NCI-H2081 (cell line): Measurements from ENCODE around the gene IP6K3.

ENCODE experiments used
- DNase-seq, 2 experiments: peaks; one replicate each; lab custom pipeline; 2025; lab: John Stamatoyannopoulos, UW

The IP6K3 gene

DNA sequence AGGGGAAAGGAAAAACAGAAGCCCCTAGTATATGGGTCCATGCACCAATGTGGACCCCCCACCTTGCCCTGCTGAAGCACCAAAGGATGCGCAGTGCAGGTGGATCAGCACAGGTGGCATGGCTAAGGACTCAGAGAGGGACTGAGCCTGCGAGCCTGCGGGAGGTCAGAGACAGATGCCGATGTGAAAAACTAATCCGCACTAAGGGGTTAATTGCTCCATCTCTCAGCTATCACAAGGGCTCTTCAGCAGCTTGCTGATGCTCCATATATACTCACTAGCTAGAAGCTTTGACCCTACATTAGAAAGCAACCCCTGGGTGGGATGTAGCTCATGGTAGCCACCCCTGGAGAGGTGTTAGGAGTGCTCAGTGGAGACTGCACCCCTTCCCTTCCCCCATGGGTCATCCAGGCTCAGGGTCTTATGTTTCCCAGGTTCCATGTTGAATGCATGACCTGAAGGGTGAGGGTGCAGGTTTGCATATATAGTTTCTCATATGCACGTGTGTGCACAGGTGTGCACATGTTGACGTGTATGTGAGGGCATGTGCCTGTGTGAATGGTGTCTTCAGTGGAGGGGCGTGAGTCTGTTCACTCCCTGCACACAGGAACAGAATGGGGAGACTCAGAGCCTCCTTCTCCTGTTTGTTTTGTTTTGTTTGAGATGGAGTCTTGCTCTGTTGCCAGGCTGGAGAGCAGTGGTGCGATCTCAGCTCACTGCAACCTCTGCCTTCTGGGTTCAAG lies 13.4 kb upstream of the IP6K3 start:
- DNase-seq, result no peak

DNA sequence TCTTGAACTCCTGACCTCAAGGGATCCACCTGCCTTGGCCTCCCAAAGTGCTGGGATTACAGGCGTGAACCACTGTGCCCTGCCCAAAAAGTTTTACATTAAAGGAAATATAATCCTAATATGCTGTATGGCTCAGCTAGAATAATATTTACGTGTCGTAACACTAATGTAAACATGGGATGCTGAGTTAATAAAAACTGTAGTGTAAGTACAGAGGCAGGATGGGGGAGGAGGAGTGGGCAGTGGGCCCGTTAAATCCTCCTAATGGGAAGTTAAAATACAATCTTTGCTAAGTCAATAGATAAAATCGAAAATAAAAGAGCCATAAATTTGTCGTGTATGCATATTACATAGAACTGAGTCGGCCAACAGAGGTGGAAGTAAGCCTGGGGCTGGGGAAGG lies 12.1 kb upstream of the IP6K3 start:
- peak in 1 of 2 experiments; percentile 29 for DNase-seq

DNA sequence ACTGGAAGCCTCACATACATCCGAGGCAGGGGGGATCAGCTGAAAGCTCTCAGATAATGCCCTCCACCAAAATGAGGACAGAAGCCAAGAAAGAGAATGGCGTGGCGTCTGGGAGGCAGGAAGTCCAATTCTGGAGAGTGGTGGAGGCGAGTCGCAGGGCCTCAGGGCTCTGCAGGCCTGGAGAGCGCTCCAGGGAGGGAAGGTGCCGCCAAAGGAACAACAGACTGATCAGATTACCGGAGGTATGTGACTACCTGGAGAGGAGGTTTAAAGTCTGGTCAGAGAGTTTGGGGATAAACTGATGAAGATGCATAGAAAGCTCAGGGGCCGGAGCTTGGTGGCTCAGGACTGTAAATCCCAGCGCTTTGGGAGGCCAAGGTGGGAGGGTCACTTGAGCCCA lies 11.2 kb upstream of the IP6K3 start:
- DNase-seq, result no peak

DNA sequence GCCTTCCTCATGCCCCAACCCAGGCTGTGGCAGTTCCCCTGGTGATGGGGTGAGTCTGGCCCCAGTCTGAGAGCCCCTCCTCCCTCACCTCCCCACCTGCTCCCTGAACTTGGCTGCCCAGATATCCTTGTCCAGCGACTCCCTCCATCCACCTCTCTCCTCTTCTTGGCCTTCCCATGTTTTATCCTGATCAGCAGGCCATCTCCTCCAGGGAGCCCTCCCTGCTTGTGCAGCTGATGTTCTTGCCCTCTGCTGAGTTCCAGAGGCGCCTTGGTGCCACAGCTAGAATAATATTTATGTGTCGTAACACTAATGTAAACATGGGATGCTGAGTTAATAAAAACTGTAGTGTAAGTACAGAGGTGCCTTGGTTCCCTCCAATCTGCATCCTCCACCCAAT lies 10.4 kb upstream of the IP6K3 start:
- no peak for DNase-seq

DNA sequence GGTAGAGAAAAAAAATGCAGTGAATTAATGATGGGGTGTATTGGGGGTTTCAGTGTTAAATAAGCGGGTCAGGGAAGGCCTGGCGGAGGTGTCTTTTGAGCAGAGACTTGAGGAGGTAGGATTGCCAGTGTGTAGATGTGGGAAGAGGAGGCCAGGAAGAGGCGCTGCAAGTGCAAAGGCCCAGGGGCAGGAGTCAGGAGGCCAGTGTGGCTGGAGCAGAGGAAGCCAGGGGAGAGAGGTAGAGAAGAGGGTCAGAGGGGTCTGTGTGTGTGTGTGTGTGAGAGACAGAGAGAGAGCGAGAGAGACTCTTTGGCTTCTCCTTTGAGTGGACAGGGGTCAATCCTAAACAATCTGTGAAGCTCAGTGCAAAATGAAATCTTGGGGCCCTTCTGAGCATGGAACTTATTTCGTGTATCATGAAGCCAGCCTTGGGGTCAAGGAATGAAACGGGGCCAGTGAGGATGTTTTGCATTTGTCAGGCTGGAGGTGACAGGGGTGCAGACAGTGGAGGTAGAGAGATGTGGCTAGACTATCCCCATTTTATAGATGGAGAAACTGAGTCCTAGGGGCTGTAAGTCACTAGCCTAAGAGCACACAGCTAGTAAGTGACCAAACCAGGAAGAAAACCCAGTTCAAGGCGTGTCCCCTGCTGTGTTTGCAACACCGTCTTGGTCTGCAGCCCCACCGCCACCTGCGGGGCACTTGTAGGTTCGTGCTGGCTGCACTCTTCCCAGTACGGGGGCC lies 9.7 kb upstream of the IP6K3 start:
- DNase-seq, result no peak

DNA sequence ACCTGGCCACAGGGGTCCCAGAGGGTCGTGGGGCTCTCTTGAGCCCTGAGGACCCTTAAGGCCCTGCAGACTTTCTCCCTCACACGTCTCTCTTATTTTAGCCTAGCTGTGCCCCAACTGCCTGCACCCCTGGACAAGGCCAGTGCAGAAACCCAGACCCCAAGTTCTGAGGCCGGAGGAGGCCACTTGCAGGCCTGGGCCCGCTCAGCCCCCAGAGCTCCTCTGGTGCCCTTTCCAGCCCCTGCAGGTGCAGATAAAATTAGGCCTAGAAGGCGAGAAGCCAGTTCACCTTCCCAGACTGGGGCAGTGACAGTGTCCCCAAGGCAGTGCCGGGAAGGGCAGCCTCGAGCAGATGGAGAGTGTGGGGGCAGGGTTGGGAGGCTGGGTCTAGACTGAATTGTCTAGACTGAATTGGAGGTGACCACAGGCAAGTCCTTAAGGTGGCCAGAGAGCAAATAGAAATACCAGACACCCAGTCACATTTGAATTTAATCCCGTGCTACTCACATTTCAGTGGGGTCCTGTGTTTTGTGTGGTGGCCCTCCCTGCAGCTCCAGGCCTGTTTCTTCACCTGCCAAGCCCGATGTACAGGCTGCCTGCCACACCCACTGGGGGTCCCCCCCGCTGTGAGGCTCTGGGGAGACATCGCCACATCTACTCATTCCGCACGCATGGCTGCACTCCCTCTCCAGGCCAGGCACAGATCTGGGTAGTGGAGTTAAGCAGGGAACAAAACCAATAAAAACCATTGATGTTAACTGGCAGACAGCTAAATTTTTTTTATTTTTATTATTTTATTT lies 8.6 kb upstream of the IP6K3 start:
- DNase-seq, result peak in 1 of 2 experiments; percentile 28

DNA sequence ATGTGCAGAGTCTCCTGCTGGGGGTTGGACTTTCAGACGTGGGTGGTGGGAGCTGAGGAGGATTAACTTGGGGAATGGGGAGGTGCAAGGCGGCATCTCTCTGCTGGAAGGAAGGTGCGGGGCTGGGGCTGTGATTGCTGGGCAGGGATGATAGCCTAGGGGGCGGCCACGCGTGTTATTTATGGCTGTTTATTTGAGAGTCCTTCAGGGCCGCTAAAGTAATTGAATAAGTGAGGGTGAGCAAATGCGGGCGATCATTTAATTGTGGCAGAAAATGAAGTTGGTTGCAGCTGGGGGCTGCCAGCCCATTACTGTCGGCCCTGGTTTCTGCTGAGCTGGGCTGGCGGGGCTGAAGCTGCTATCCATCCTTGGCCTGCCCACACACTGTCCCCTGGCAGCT lies 7.5 kb upstream of the IP6K3 start:
- DNase-seq, result no peak

DNA sequence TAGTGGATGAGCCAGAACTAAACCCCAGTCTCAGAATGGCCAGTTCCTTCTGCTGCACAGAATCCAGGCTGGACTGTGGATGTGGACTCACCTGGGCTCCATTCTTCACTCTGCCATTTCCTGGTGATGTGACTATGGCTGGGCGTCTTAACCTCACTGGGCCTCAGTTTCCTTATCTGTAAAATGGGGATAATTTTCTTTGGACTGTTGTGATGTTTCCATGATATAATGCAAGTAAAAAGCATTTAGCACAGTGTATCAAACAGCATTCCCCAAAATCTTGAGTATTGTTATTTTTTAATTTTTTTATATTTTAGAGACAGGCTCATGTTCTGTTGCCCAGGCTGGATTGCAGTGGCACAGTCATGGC lies 5.9 kb upstream of the IP6K3 start:
- no peak for DNase-seq

DNA sequence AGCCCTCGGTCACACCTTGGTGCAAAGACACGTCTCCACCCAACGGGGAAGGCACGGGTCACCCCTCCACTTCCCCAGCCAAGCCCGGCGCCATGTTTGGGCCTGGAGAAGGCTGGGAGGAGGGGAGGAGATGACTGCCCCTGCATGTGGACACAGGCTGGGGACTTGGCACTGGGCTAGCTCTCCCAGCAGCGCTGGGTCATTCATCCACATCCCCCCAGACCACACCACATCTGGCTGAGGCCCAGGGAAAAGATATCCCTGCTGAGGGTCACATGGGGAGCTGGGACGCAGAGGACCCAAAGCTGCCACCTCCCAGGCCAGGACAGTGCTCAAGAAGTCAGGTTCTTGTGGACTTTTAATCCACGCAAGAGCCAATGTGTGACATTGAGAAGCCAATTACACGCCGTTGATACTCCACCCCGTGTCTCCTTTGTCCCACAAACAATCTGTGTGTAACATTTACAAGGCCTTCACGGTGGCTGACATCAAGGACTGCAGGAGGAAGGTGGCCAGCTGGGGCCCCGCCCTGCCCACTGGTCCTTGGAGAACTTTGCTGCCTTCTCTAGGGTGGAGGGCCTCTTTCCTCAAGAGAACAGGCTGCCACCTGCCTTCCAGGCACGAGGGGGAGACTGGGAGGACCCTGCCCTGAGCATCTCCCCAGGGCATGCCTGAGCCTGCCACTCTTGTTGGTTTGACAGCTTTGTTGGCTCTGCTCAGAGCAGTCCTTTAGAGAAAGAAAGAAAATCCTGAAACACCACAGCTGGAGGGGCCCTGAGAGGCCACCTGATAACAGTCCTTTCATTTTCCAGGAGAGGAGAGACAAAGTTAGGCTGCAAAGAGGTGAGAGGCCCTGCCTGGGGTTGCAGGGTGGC lies 5.3 kb upstream of the IP6K3 start:
- DNase-seq, result peak in 1 of 2 experiments; percentile 19

DNA sequence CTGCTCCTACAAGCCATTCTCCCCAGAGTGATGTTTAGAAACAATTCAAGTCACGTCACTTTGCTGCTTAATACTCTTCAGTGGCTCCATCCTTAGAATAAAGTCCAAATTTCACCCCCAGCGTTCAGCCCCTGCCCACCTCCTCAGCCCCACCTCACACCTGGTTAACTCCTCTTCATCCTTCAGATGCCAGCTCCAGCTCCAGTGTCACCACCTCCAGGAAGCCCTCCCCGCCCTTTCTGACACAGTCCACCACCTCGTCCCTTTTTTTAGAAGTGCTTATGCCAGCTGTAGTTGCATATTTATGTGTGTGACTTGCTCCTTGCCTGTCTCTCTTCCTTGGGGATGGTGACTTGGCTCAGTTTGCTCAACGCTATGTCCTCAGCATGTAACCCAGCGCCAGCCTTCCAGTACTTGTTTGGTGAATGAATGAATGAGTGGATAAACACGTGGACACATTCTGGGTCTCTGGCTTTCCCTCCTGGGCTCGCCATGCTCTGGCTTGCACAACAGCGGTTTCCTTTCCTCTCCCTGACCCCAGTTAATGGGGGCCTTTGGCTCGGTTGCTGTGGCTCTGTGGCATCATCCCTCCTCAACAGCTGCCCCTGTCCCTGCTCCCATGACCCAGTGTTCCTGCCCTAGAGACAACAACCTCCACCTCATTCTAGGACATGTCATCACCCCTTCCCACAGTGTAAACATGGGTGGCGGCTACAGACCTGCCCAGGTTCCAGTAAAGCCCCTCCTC lies 3.7 kb upstream of the IP6K3 start:
- DNase-seq, result no peak

DNA sequence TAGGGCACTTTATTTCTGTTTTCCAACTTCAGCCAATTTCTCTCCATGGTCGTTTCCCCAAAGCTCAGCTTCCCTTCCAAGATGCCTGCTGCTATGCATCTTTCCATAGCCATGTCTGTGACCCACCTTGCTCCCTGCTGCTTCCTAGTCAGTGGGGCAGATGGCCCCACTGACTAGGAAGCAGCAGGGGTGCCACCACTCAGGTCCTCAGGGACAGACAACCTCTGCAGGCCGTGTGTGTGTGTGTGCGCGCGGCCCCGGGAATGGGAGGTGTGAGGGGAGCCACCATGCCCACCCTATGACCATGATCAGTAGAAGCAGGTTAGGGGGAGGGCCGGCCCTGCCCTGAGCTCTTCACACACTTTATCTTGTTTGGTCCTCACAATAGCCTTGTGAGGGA lies 2.7 kb upstream of the IP6K3 start:
- no peak for DNase-seq

DNA sequence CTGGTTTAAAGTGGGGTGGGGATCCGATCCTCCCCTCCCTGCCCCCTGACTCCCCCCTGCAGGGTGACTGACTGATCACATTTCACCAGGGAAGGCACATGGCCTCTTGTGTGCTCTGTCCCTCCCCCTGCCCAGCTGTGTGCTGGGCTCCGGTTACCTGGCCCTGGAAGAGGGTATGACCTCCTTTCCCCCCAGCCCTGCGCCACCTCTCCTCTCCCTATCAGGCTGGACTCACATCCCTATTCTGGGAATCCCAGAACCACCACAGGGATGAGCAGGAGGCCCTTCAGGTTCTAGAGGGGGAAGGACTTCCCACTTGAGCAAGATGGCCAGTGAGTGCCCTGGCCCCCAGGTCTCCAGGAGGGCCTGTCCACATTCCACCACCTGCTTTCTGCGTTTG lies 2.1 kb upstream of the IP6K3 start:
- no peak for DNase-seq

DNA sequence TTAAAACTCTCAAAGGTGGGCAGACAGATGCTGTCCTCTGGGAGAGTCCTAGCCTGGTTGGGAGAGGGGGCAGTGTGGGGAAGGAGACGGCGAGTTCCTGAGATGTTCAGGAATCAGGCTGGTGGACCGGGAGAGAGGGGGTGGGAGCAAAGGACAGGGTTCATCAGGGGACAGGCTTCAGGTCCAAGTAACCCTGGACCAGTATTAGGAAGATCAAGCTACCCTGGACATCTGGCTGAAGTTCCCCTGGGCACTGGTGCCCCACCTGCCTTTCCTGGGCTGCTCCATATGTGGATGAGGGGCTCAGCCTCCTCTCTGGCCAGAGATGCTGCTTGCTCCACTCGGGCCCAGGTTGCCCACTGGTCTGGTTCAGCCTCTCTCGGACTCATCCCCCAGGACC lies 1.1 kb upstream of the IP6K3 start:
- DNase-seq, result no peak

DNA sequence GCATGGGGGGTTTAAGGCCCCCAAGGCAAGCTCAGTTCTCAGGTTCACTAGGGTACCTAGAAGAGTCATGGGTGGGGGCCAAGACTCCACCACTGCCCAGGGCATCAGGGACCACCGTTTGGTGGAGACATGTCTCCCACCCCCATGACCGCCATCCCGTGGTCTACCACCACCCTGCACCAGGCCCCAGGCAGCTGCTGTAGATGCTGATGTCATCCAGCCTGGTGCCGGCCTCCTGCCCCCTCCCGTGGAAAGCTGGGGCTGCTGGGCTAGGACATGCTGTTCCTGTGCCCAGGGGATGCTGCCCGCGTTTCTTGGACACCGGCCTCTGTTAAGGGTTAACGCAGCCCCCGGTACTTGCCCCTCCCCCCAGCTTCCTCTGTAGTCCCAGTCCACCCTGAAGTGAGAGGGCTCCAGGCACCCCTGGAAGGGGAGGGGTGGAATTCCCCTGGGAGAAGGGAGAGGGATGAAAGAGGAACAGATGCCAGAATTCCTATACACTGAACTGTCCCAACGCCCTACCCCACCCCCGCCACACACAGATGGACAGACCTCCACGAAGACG lies 587 bp downstream of the IP6K3 start:
- no peak for DNase-seq

DNA sequence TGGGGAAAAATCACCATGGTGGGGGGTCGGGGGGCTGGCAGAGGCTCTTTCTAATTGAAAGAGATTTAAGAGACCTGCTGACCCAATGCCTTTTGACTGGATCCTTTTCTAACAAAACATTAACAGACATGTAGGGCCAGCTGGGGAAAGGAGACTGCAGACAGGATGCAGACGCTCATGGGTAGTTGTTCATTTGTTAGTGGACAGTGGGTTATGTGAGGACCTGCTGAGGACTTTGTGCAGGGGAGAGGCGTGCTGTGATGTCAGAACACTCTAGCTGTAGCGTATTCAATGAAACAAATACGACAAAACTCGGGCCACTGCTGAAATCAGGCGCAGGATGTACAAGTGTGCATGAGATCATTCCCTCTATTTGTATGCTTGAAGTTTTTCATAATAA lies 1.2 kb downstream of the IP6K3 start:
- no peak for DNase-seq

DNA sequence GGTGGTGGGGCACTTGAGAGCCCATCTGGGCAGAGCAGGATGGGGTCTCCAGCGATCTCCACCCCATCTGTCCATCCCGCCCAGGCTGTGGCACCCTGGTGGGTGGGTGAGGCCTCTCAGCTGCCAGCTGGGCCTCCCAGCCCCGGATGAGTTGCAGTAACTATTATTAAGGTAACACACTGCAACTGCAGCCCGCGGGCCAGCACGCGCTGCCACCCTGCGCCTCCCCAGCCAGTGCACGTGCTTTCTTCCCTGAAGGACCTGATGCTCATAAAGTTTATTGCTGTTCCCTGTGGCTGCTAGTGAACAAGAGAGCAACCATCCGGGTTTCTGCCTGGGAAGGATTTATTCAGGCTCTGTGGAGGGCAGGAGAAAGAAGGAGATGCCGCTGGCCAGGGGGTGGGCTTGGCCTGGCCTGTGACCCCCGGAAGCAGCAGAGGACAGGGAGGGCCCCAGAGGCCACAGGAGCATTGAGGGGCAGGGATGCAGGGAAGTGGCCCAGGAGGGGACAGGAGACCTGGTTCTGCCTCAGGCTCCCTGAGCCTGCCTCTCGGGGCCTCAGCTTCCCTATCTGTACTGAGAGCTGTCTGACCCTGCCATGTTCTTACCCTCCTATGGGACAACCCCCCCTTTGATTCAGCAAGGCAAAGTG lies 1.7 kb downstream of the IP6K3 start:
- DNase-seq, result peak; percentile 8 to 10

DNA sequence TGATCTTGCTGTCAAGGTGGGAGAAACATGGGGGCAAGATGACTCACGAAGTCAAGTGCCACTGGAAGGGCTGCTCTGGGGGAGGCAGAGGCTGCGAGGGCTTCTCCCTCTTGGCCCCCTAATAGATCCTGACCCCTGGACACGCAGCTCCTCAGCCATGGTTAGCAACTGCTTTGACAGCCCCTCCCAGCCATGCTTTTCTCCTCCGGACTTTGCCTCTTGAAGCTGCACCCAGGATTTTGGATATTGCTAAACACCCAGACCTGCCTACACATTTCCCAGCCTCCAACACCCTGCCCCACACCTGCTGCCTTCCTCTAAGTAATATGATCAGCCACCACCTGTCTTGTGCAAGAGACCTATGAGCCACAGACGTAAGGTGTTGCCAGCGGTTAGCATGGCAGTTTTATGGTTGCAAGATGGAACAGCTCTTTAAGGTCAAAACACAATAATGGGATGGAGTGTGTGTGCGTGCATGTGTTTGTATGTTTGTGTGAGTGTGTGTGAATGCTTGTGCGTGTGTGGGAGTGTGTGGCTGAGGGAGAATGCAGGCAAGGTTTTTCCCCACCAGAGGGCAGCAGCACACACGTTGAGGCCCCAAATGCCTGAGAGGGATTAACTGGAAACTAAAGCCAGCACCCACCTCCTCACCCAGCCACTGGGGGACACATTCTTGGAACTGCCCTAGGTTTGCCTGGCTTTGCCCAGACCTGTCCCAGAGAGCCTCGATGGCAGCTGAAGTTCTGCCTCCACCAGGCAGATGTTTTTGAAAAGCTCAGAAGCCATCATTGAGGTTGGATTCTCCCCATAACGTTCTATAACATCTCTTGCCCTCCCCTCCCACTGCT lies 2.5 kb downstream of the IP6K3 start:
- peak; percentile 77 to 84 for DNase-seq

DNA sequence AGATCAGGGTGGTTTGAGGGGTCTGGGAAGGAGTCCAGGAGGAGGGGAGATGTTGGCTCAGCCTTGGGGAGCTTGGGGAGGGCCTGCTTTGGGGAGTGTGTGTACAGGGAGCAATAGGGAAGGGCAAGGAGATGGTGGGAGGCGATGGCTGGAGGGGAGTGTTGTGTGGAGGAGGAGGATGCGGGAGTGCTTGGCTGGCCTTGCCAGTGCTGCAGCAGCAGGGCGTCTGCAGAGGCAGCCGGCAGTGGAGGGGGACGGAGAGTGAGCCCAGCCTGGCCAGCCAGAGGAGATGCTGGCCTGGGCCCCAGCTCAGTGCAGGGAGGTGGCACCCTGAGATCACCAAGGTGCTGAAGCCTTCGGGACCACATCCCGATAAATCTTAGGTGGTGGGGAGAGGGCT lies 3.9 kb downstream of the IP6K3 start:
- no peak for DNase-seq

DNA sequence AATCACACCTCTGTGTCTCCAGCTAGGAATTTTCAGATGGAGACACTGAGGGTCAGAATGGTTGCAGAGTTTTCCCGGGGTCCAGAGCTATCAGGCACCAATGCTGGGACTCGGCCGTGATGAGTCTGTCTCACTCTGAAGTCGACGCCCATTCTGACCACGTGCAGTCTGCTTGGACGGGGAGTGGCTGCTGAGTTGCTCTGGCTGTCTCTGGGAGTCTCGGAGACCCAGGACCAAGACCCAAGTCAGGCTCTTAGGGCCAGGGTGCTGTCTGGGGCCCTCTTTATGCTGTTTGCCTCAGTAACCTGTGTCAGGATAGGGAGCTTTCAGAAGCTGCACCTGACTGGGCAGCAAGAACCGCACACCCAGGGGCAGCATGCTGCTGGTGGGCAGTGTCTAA lies 4.6 kb downstream of the IP6K3 start:
- no peak for DNase-seq
